Measurements from ENCODE around the gene HSD17B2.

The HSD17B2 gene

DNA sequence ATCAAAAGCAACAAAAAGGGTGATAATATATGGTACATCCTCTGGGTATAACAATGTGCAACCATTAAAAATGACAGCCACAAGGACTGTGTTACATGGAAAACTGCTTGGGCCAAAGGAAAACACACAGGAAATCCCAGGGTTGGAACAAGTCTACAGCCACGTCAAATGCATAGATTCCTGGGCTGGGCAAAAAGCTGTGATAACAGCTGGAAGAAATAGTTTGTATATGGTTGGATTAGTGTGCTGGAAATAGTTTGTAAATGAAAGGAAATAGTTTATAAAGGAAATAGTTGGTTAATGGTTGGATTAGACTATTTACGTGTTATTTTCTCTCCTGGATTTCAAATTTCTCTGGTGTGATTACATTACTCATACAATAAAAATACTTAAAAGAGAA is 2.6 kb downstream of the HSD17B2 start:
- H3K27me3 ChIP-seq (replicated peaks; ENCODE audit: insufficient read depth, low read length), result no peaks in the 10 kb centered on the region
- no peaks in the 10 kb centered on the region for H3K9me3 ChIP-seq (replicated peaks; ENCODE audit: insufficient read depth, low read length)
- no peak overlapping the region for H3K9ac ChIP-seq (ENCODE audit: low read length)
- no peaks in the 10 kb centered on the region for H3K9me2 ChIP-seq (replicated peaks; ENCODE audit: insufficient read depth, low read length)
- no peak overlapping the region for H3K27ac ChIP-seq (ENCODE audit: low read length)
- no peak overlapping the region for H2AFZ ChIP-seq (ENCODE audit: low read length)
- H4K20me1 ChIP-seq (ENCODE audit: insufficient read depth, low read length), result no peaks in the 10 kb centered on the region
- no peaks in the 10 kb centered on the region for H3K79me2 ChIP-seq (ENCODE audit: low read length)
- no peak for DNase-seq
- H3K4me1 ChIP-seq (ENCODE audit: low read length), result no peaks in the 10 kb centered on the region
- no peaks in the 10 kb centered on the region for H3F3A ChIP-seq (ENCODE audit: insufficient read depth, low read length)
- TF ChIP-seq EZH2 (optimal IDR thresholded peaks at IDR 0.05; ENCODE audit: low read depth, low read length), result no peak
- H3K36me3 ChIP-seq (replicated peaks; ENCODE audit: insufficient read depth, low read length), result no peaks in the 10 kb centered on the region
- H3K4me2 ChIP-seq (ENCODE audit: low read depth, low read length), result no peak overlapping the region
- H3K4me3 ChIP-seq (ENCODE audit: low read length), result no peak overlapping the region

DNA sequence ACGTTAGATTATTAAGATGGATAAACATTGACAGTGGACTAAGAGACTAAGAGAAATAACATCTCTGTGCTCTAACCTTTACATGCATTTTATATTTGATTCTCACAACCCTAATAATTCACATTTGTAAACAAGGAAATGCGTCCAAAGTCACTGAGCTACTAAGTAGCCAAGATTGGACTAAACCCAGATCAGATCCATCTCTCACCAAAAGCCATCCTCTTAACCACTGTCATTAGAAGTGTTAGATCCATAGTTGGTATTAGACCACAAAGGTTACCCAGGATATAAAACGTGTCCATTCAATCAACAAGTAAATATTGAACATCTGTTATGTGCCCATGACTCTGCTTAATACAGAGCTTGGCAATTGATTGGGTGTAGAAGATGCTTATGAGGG is 5.2 kb downstream of the HSD17B2 start:
- Histone ChIP-seq H3F3A (ENCODE audit: insufficient read depth, low read length) (no peaks in the 10 kb centered on the region), H3K27me3 (replicated peaks; ENCODE audit: insufficient read depth, low read length) (no peaks in the 10 kb centered on the region), H3K9me2 (replicated peaks; ENCODE audit: insufficient read depth, low read length) (no peaks in the 10 kb centered on the region), H3K4me3 (ENCODE audit: low read length) (no peak overlapping the region), H4K20me1 (ENCODE audit: insufficient read depth, low read length) (no peaks in the 10 kb centered on the region), H3K4me1 (ENCODE audit: low read length) (no peaks in the 10 kb centered on the region), H3K79me2 (ENCODE audit: low read length) (no peaks in the 10 kb centered on the region), H2AFZ (ENCODE audit: low read length) (no peak overlapping the region), H3K4me2 (ENCODE audit: low read depth, low read length) (no peak overlapping the region), H3K36me3 (replicated peaks; ENCODE audit: insufficient read depth, low read length) (no peaks in the 10 kb centered on the region), H3K9ac (ENCODE audit: low read length) (no peak overlapping the region), H3K27ac (ENCODE audit: low read length) (no peak overlapping the region), H3K9me3 (replicated peaks; ENCODE audit: insufficient read depth, low read length) (no peaks in the 10 kb centered on the region)
- TF ChIP-seq EZH2 (optimal IDR thresholded peaks at IDR 0.05; ENCODE audit: low read depth, low read length) (no peak), EZH2phosphoT487 (IDR thresholded peaks at IDR 0.05; ENCODE audit: low read length) (no peak)
- TF ChIP-seq, protein P1, sequence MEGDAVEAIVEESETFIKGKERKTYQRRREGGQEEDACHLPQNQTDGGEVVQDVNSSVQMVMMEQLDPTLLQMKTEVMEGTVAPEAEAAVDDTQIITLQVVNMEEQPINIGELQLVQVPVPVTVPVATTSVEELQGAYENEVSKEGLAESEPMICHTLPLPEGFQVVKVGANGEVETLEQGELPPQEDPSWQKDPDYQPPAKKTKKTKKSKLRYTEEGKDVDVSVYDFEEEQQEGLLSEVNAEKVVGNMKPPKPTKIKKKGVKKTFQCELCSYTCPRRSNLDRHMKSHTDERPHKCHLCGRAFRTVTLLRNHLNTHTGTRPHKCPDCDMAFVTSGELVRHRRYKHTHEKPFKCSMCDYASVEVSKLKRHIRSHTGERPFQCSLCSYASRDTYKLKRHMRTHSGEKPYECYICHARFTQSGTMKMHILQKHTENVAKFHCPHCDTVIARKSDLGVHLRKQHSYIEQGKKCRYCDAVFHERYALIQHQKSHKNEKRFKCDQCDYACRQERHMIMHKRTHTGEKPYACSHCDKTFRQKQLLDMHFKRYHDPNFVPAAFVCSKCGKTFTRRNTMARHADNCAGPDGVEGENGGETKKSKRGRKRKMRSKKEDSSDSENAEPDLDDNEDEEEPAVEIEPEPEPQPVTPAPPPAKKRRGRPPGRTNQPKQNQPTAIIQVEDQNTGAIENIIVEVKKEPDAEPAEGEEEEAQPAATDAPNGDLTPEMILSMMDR (IDR thresholded peaks at IDR 0.05; ENCODE audit: low read length), result no peak
- no peak for DNase-seq

DNA sequence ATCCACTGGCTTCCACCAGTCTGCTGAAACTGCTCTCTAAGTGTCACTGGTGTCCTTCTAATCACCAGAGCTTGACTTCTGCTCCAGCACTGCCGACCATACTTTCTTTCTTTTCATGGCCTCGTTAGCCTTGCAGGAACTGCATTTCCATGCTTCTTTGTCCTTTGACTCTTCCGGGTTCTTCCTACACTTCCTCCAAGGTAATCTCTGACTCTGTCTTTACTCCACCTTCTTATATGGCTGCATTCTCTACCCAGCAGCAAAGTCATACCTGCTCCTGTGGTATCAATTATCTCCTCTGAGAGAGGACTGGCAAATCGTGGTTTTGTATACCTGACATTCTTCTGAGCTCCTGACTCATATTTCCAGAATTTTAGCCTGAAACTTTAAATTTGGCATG is 6.5 kb downstream of the HSD17B2 start:
- no peak overlapping the region for H3K4me3 ChIP-seq (ENCODE audit: low read length)
- H3K9me3 ChIP-seq (replicated peaks; ENCODE audit: insufficient read depth, low read length), result no peaks in the 10 kb centered on the region
- no peak overlapping the region for H3K27ac ChIP-seq (ENCODE audit: low read length)
- H3K9me2 ChIP-seq (replicated peaks; ENCODE audit: insufficient read depth, low read length), result no peaks in the 10 kb centered on the region
- no peaks in the 10 kb centered on the region for H3K79me2 ChIP-seq (ENCODE audit: low read length)
- no peak overlapping the region for H2AFZ ChIP-seq (ENCODE audit: low read length)
- no peaks in the 10 kb centered on the region for H3K36me3 ChIP-seq (replicated peaks; ENCODE audit: insufficient read depth, low read length)
- H3K4me1 ChIP-seq (ENCODE audit: low read length), result no peaks in the 10 kb centered on the region
- H3K9ac ChIP-seq (ENCODE audit: low read length), result no peak overlapping the region
- no peaks in the 10 kb centered on the region for H3F3A ChIP-seq (ENCODE audit: insufficient read depth, low read length)
- DNase-seq, result no peak
- no peaks in the 10 kb centered on the region for H3K27me3 ChIP-seq (replicated peaks; ENCODE audit: insufficient read depth, low read length)
- no peak overlapping the region for H3K4me2 ChIP-seq (ENCODE audit: low read depth, low read length)
- H4K20me1 ChIP-seq (ENCODE audit: insufficient read depth, low read length), result no peaks in the 10 kb centered on the region
- TF ChIP-seq, protein P1 (IDR thresholded peaks at IDR 0.05; ENCODE audit: low read length), result no peak
- TF ChIP-seq EZH2 (optimal IDR thresholded peaks at IDR 0.05; ENCODE audit: low read depth, low read length) (no peak), EZH2phosphoT487 (IDR thresholded peaks at IDR 0.05; ENCODE audit: low read length) (no peak)

DNA sequence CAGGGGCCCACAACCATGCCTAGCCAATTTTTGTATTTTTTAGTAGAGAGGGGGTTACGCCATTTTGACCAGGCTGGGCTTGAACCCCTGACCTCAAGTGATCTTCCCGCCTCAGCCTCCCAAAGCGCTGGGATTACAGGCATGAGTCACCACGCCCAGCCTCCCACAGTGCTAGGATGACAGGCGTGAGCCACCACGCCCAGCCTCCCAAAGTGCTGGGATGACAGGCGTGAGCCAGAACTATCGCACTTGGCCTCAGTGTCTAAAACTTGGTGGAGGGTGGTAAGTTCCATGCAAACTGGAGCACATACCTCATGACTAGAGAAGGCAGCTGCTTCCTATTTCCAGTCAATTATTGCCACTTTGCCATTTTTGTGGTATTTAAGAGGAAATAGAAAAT is 7.1 kb downstream of the HSD17B2 start:
- no peaks in the 10 kb centered on the region for H3K27me3 ChIP-seq (replicated peaks; ENCODE audit: insufficient read depth, low read length)
- H3K9ac ChIP-seq (ENCODE audit: low read length), result no peak overlapping the region
- H3K79me2 ChIP-seq (ENCODE audit: low read length), result no peaks in the 10 kb centered on the region
- H3K9me3 ChIP-seq (replicated peaks; ENCODE audit: insufficient read depth, low read length), result no peaks in the 10 kb centered on the region
- TF ChIP-seq, protein P1 (IDR thresholded peaks at IDR 0.05; ENCODE audit: low read length), result no peak
- no peak for TF ChIP-seq EZH2phosphoT487 (IDR thresholded peaks at IDR 0.05; ENCODE audit: low read length)
- no peak for TF ChIP-seq EZH2 (optimal IDR thresholded peaks at IDR 0.05; ENCODE audit: low read depth, low read length)
- H4K20me1 ChIP-seq (ENCODE audit: insufficient read depth, low read length), result no peaks in the 10 kb centered on the region
- no peaks in the 10 kb centered on the region for H3K9me2 ChIP-seq (replicated peaks; ENCODE audit: insufficient read depth, low read length)
- H3K27ac ChIP-seq (ENCODE audit: low read length), result no peak overlapping the region
- H3F3A ChIP-seq (ENCODE audit: insufficient read depth, low read length), result no peaks in the 10 kb centered on the region
- H3K36me3 ChIP-seq (replicated peaks; ENCODE audit: insufficient read depth, low read length), result no peaks in the 10 kb centered on the region
- no peak overlapping the region for H2AFZ ChIP-seq (ENCODE audit: low read length)
- no peak overlapping the region for H3K4me3 ChIP-seq (ENCODE audit: low read length)
- no peak for DNase-seq
- H3K4me2 ChIP-seq (ENCODE audit: low read depth, low read length), result no peak overlapping the region
- H3K4me1 ChIP-seq (ENCODE audit: low read length), result no peaks in the 10 kb centered on the region

Measured in MM.1S (cell line).